GM12878 (cell line): Measurements from ENCODE around the gene HCN4. TPM values are rescaled to one million over a fixed set of nuclear protein-coding genes. Genes with fewer than 3 reads are reported as not detected.

ENCODE experiments used
- ATAC-seq: fragments of 200-7000 bp; cut with Tn5 transposase; 3 replicates; pipeline ENCODE4 v1.9.1; 2020; ENCODE audit warnings: mild to moderate bottlenecking, moderate library complexity
- BruUV-seq: library from RNA; stranded (reverse); fragments of 400-500 nt; replicated peaks from 2 replicates; lab custom pipeline; 2021; lab: Mats Ljungman, UMichigan
- CTCF ChIA-PET: fragments of 300-600 bp; sonication (Branson Sonifier 250); formaldehyde crosslinking; extraction: SDS; loops from one replicate; lab custom pipeline; 2021; ENCODE audit warnings: inconsistent platforms; lab: Yijun Ruan, JAX
- POLR2A ChIA-PET: fragments of 350-600 bp; formaldehyde crosslinking; extraction: SDS; loops from one replicate; lab custom pipeline; 2021; ENCODE audit warnings: inconsistent platforms; lab: Charles Lee
- RAD21 ChIA-PET: fragments of 300-600 bp; sonication (Branson Sonifier 250); formaldehyde crosslinking; loops from one replicate; lab custom pipeline; 2023; ENCODE audit warnings: antibody characterized with exemption; ENCODE audit not compliant: unreplicated experiment; lab: Charles Lee
- SMC1A ChIA-PET: fragments of 300-600 bp; sonication (Branson Sonifier 250); formaldehyde crosslinking; loops from one replicate; lab custom pipeline; 2023; ENCODE audit not compliant: unreplicated experiment, uncharacterized antibody; lab: Charles Lee
- DNase-seq: peaks from one replicate; pipeline ENCODE4 v3.0.0-alpha.2; 2011; ENCODE audit warnings: low read depth, low spot score
- FAIRE-seq: peaks from 3 replicates; lab custom pipeline; 2011; peaks lifted over from hg19 to GRCh38; lab: Jason Lieb, UNC
- H2AFZ ChIP-seq: 2 replicates; pipeline ENCODE4 v1.6.0; 2011; ENCODE audit warnings: low read depth, low read length, control low read depth; ENCODE audit not compliant: control insufficient read depth
- H3K27ac ChIP-seq: 2 replicates; pipeline ENCODE4 v1.5.1; 2011; ENCODE audit warnings: control low read depth; ENCODE audit not compliant: control insufficient read depth, insufficient read depth
- H3K27me3 ChIP-seq, 2 experiments: replicated peaks in 1 of 2; 2 replicates each; pipeline versions ENCODE4 v1.6.0 to v1.6.1; 2011; ENCODE audit warnings: low read length in 1 of 2; ENCODE audit not compliant: control insufficient read depth in 2 of 2, insufficient read depth in 2 of 2
- H3K36me3 ChIP-seq, 2 experiments: 2 replicates each; pipeline ENCODE4 v1.5.1; 2011; ENCODE audit warnings: low read length in 1 of 2; ENCODE audit not compliant: control insufficient read depth in 2 of 2, insufficient read depth in 2 of 2
- H3K4me1 ChIP-seq: 2 replicates; pipeline ENCODE4 v1.6.1; 2011; ENCODE audit warnings: mild to moderate bottlenecking, low read length, moderate library complexity, mixed read lengths; ENCODE audit not compliant: control insufficient read depth, insufficient read depth
- H3K4me2 ChIP-seq: 2 replicates; pipeline ENCODE4 v1.6.0; 2011; ENCODE audit warnings: control low read depth; ENCODE audit not compliant: control insufficient read depth, insufficient read depth
- H3K4me3 ChIP-seq: fragments of 200-600 bp; sonication (generic); 2 replicates; pipeline ENCODE4 v1.5.1; 2016
- H3K79me2 ChIP-seq: 2 replicates; pipeline ENCODE4 v1.6.0; 2011; ENCODE audit warnings: low read length; ENCODE audit not compliant: control insufficient read depth, insufficient read depth
- H3K9ac ChIP-seq: 2 replicates; pipeline ENCODE4 v1.8.0; 2011; ENCODE audit warnings: low read length, control low read depth, mixed read lengths; ENCODE audit not compliant: control insufficient read depth, insufficient read depth
- H3K9me3 ChIP-seq: replicated peaks from 3 replicates; pipeline ENCODE4 v1.5.1; 2011; ENCODE audit warnings: mild to moderate bottlenecking, low read length; ENCODE audit not compliant: control insufficient read depth, insufficient read depth
- H4K20me1 ChIP-seq: 2 replicates; pipeline ENCODE4 v1.6.0; 2011; ENCODE audit not compliant: control insufficient read depth, insufficient read depth
- BMI1 ChIP-seq: fragments of 450-650 bp; IDR thresholded peaks from 2 replicates; pipeline ENCODE4 v1.6.1; 2016; ENCODE audit warnings: mild to moderate bottlenecking, moderate library complexity, borderline replicate concordance
- MXI1 ChIP-seq: fragments of 150-350 bp; IDR thresholded peaks from 2 replicates; pipeline ENCODE4 v1.6.1; 2011; ENCODE audit warnings: low read depth, mild to moderate bottlenecking, inconsistent platforms, low read length, improper control_type of control experiment
- MYC ChIP-seq: IDR thresholded peaks from 2 replicates; pipeline ENCODE4 v1.6.1; 2011; ENCODE audit warnings: mild to moderate bottlenecking, low read length, moderate library complexity, inconsistent platforms; ENCODE audit not compliant: insufficient read depth, insufficient replicate concordance, insufficient read length, severe bottlenecking
- RAD21 ChIP-seq: IDR thresholded peaks from 2 replicates; pipeline ENCODE4 v1.6.1; 2011; ENCODE audit warnings: mild to moderate bottlenecking, low read depth, low read length, moderate library complexity; ENCODE audit not compliant: insufficient read depth
- SREBF1 ChIP-seq: IDR thresholded peaks from 2 replicates; pipeline ENCODE4 v1.6.1; 2012; ENCODE audit warnings: mild to moderate bottlenecking, low read length
- STAT1 ChIP-seq: fragments of 450-650 bp; conservative IDR thresholded peaks from 2 replicates; pipeline ENCODE4 v1.6.1; 2014; ENCODE audit warnings: antibody characterized with exemption, mild to moderate bottlenecking
- TCF3 ChIP-seq: IDR thresholded peaks from 2 replicates; pipeline ENCODE4 v1.6.1; 2012; ENCODE audit warnings: low read depth, mild to moderate bottlenecking, low read length, borderline replicate concordance; ENCODE audit not compliant: insufficient read depth
- ZBTB4 ChIP-seq: fragments of 450-650 bp; formaldehyde crosslinking; IDR thresholded peaks from 2 replicates; pipeline ENCODE4 v1.4.0; 2022; ENCODE audit warnings: mild to moderate bottlenecking, moderate library complexity
- ZBTB40 ChIP-seq: fragments of 450-650 bp; IDR thresholded peaks from 2 replicates; pipeline ENCODE4 v1.6.1; 2016; ENCODE audit warnings: mild to moderate bottlenecking, moderate library complexity, borderline replicate concordance
- ZNF592 ChIP-seq: fragments of 450-650 bp; IDR thresholded peaks from 2 replicates; pipeline ENCODE4 v1.6.1; 2017; ENCODE audit warnings: mild to moderate bottlenecking, moderate library complexity
- WGBS: methylation state at CpG from one replicate; pipeline ENCODE4 v1.1.6; 2016; ENCODE audit warnings: low lambda C conversion rate; ENCODE audit not compliant: insufficient replicate concordance, insufficient coverage; ENCODE audit errors: missing lambda C conversion rate; 5-methylcytosine and 5-hydroxymethylcytosine counted together
- in situ Hi-C: fragments of 300-500 bp; cut with MboI; formaldehyde crosslinking; loops from 9 replicates; pipeline ENCODE4 v1.14.3; 2018; ENCODE audit warnings: mixed read lengths
- intact Hi-C: fragments of 100-400 bp; cut with micrococcal nuclease; formaldehyde crosslinking; loops from one replicate; pipeline ENCODE4 v1.14.2; 2022; ENCODE audit not compliant: unreplicated experiment
- polyA plus RNA-seq, 11 experiments: library from polyadenylated mRNA; depleted of rRNA in 4 of 11; unstranded in 6 of 11; stranded (reverse) in 5 of 11; fragments of >200 nt; fragmentation: Nextera tagmentation in 4 of 11; fragmentation: Illumina TruSeq in 1 of 11; extraction: Ambion mirVana in 4 of 11; extraction: Trizol in 1 of 11; gene quantifications; 1 replicate in 1 of 11; 2 replicates in 10 of 11; pipeline versions ENCODE4 v1.2.1 to v1.2.3, GENCODE V29; 2011 to 2016; ENCODE audit warnings: inconsistent platforms in 2 of 11, missing spikeins in 2 of 11, low read depth in 1 of 11
- total RNA-seq, 4 experiments: library from RNA; depleted of rRNA in 3 of 4; stranded (reverse); fragments of >200 nt in 3 of 4; fragmentation: Illumina TruSeq in 1 of 4; extraction: Trizol in 1 of 4; gene quantifications; 2 replicates each; pipeline versions ENCODE4 v1.2.1 to v1.2.3, GENCODE V29; 2013 to 2021

HCN4 gene
- total and polyA plus RNA-seq, 10 of the 15 experiments (the other 5 are each of a cell fraction or from before 2014, with no cell fraction given) = 0.03 to 0.10 TPM; not detected in 8

- Histone ChIP-seq H3K36me3 (no peaks in the 10 kb centered on the region), H4K20me1 (no peaks in the 10 kb centered on the region), H3K4me3 (no peak overlapping the region), H3K9me3 (no peaks in the 10 kb centered on the region), H3K79me2 (no peaks in the 10 kb centered on the region), H2AFZ (no peak overlapping the region), H3K27ac (no peak overlapping the region), H3K27me3 (no peaks in the 10 kb centered on the region), H3K4me1 (peaks cover 4% of the 10 kb centered on the region; the same call in 1 of the 2 replicates), H3K9ac (no peak overlapping the region), H3K4me2 (no peak overlapping the region)
- ChIA-PET CTCF (no interaction called here), POLR2A (no interaction called here), SMC1A (no interaction called here), RAD21 (no interaction called here)
- in situ Hi-C loops (no loop called here), intact Hi-C loops (no loop called here)
- WGBS = 90% methylated on average over 14 of the region's 16 CpGs
- FAIRE-seq (no peak), DNase-seq (no peak), ATAC-seq (no peak)
- TF ChIP-seq SREBF1 (no peak), RAD21 (no peak), BMI1 (no peak), TCF3 (no peak), ZBTB4 (CRISPR knock-in tag) (no peak), STAT1 (no peak), ZNF592 (no peak), ZBTB40 (no peak), MYC (no peak), MXI1 (no peak)
- no TSS peak for BruUV-seq
These were observed 44.8 kb downstream of the HCN4 start for GRCh38 chr15:73323956-73324355.
